Measurements from ENCODE around the gene ZNF638. TPM values are rescaled to one million over a fixed set of nuclear protein-coding genes. Genes with fewer than 3 reads are reported as not detected.

ZNF638 gene
- total and polyA plus RNA-seq, 2 of the 8 experiments (the other 6 are each of a cell fraction or from before 2014, with no cell fraction given): 45.3 to 143 TPM

DNA sequence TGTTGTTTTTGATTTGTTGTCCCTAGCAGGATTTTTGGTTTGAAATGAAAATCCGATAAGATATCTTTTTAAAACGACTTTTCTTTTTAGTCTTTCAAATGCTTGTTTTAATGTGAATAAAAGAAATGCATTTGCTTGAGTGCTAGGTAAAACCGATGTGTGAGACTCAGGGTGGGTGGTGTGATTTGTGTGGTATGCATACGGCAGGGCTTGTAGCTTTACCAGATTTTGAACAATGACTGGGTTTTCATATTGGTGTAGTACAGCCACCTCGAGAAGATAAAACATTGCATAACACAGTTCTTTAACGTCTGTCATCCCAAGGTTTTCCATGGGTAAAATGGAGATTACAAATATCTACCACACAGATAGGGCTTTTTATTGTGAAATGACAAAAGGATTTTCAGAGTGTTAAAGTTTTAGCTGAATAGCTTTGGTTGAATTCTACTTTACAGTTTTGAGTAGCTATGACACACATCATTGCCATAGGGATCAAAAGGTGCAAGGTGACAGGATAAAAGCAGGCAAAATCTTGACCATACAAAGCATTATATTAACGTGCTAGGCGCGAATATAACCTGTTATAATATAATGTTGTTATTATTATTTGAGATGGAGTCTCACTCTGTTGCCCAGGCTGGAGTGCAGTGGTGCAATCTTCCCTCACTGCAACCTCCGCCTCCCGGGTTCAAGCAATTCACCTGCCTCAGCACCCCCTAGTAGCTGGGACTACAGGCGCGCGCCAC lies 824 bp upstream of the ZNF638 start:
- ChIA-PET POLR2A (ENCODE audit: partially characterized antibody) (interaction anchor here (0.6 to 1.9 kb wide), 16 partner anchors 9 to 174 kb away, joined by 3 to 9 read pairs (median 4); partner anchors contain the start of gene PAIP2B), CTCF (ENCODE audit: partially characterized antibody) (interaction anchor here (0.8 to 4.6 kb wide), 20 partner anchors 8 to 226 kb away, joined by 3 to 27 read pairs (median 4); no protein-coding TSS in a partner anchor)
- Histone ChIP-seq H3K27ac (ENCODE audit: low read depth, low read length) (no peak overlapping the region), H3K23ac (ENCODE audit: insufficient read length) (no peak overlapping the region), H4K20me1 (replicated peaks in 1 of 2; ENCODE audit: control insufficient read depth in 1 of 2, insufficient read depth in 2 of 2, low read length in 2 of 2) (peaks cover 3 to 7% of the 10 kb centered on the region in 2 experiments), H3K79me2 (ENCODE audit: control insufficient read depth in 1 of 2, insufficient read depth in 2 of 2, low read length in 2 of 2) (peaks cover 8 to 47% of the 10 kb centered on the region in 2 experiments; a peak in 3 of 4 replicates), H2AK5ac (ENCODE audit: low read depth, low read length) (no peak overlapping the region), H4K8ac (ENCODE audit: extremely low read depth, insufficient read depth, low read length) (no peak overlapping the region), H4K5ac (ENCODE audit: insufficient read length, low read depth, low read length) (no peak overlapping the region), H2BK15ac (ENCODE audit: low read length) (no peak overlapping the region), H3K4me2 (ENCODE audit: insufficient read depth in 1 of 2, low read depth in 2 of 2, low read length in 2 of 2) (peak overlapping the region; percentile 18 to 46; a peak in 2 of 4 replicates), H2BK12ac (ENCODE audit: low read depth, low read length) (no peak overlapping the region), H2AFZ (ENCODE audit: low read length) (no peak overlapping the region), H3K23me2 (ENCODE audit: low read depth, low read length) (peaks cover 7% of the 10 kb centered on the region; the same call in 1 of the 2 replicates), H3K9ac (replicated peaks in 1 of 4; ENCODE audit: extremely low read depth in 1 of 4, low read depth in 3 of 4, low read length in 3 of 4) (no peak overlapping the region), H3K27me3 (replicated peaks in 1 of 4; ENCODE audit: control insufficient read depth in 3 of 4, extremely low read depth in 1 of 4, insufficient read depth in 3 of 4, low read length in 3 of 4) (no peaks in the 10 kb centered on the region), H2BK5ac (ENCODE audit: low read depth, low read length) (no peak overlapping the region), H2BK120ac (replicated peaks; ENCODE audit: low read depth, low read length) (no peak overlapping the region), H3K4ac (replicated peaks; ENCODE audit: insufficient read length, low read depth, low read length) (no peak overlapping the region), H3K36me3 (ENCODE audit: control insufficient read depth in 2 of 4, insufficient read depth in 4 of 4, low read length in 3 of 4) (peaks cover 0 to 3% (median 0%) of the 10 kb centered on the region in 4 experiments; a peak in 1 of 8 replicates), H3K79me1 (ENCODE audit: low read depth, low read length) (no peaks in the 10 kb centered on the region; the same call in 1 of the 2 replicates), H2BK20ac (ENCODE audit: low read length) (no peak overlapping the region), H3K4me3 (ENCODE audit: extremely low read depth in 1 of 4, insufficient read depth in 2 of 4, low read depth in 3 of 4, low read length in 4 of 4) (peak overlapping the region in 2 of 4 experiments; percentile 21 to 88; a peak in 3 of 8 replicates), H3K56ac (replicated peaks; ENCODE audit: insufficient read length, low read depth, low read length) (no peak overlapping the region), H3K18ac (ENCODE audit: extremely low read depth, low read length) (no peak overlapping the region), H3K4me1 (replicated peaks in 1 of 4; ENCODE audit: control insufficient read depth in 3 of 4, insufficient read depth in 4 of 4, low read length in 3 of 4) (peaks cover 4 to 6% (median 4%) of the 10 kb centered on the region in 4 experiments; a peak in 4 of 7 replicates), H4K91ac (replicated peaks; ENCODE audit: insufficient read length, low read length) (no peak overlapping the region), H3K14ac (ENCODE audit: insufficient read length) (no peak overlapping the region), H3K9me3 (ENCODE audit: insufficient read depth in 2 of 2, low read depth in 1 of 2, low read length in 1 of 2) (no peaks in the 10 kb centered on the region)
- WGBS, 2 experiments (ENCODE audit: extremely low coverage in 1 of 2, insufficient coverage in 1 of 2, insufficient read length in 1 of 2, insufficient replicate concordance in 2 of 2, low coverage in 1 of 2, low lambda C conversion rate in 2 of 2, missing lambda C conversion rate in 1 of 2): 73% methylated on average over 14 of the region's 14 CpGs; no CpG with 5 or more reads in 1 of the 2 experiments
- TF ChIP-seq CHD1 (IDR thresholded peaks at IDR 0.05; ENCODE audit: low read depth, low read length) (no peak), KDM1A (IDR thresholded peaks at IDR 0.05; ENCODE audit: borderline replicate concordance, low read length) (0 out of 2 replicates have a peak, but pooled peaks have one; percentile 81)
- FAIRE-seq (no peak), DNase-seq (ENCODE audit: low read depth in 1 of 2, low spot score in 2 of 2) (no peak)

Data from H1 (cell line).